Measurements from ENCODE around the gene MTX2. TPM values are rescaled to one million over a fixed set of nuclear protein-coding genes. Genes with fewer than 3 reads are reported as not detected.
"Not testable (repeated sequence)": the region's sequence is repeated elsewhere in the genome, so short reads cannot be mapped to it uniquely, and the experiment has no call there.

The MTX2 gene
- total RNA-seq, 1 donor from 2014 or later = 39.3 TPM

GRCh38 chr2:176292608-176293007, 23.4 kb downstream of the MTX2 start:
- H3K27ac ChIP-seq = no peak overlapping the region
- no peaks in the 10 kb centered on the region for H3K9me3 ChIP-seq
- H3K27me3 ChIP-seq = no peaks in the 10 kb centered on the region
- no peaks in the 10 kb centered on the region for H3K4me1 ChIP-seq
- no peak for DNase-seq (ENCODE audit: extremely low spot score in 2 of 2)
- H3K4me3 ChIP-seq = no peak overlapping the region
- no peak for TF ChIP-seq POLR2AphosphoS5 (IDR thresholded peaks at IDR 0.05; ENCODE audit: insufficient read depth in 1 of 2, low read depth in 1 of 2)
- no peak for TF ChIP-seq CTCF (IDR thresholded peaks at IDR 0.05)
- TF ChIP-seq POLR2A (IDR thresholded peaks at IDR 0.05) = no peak
- intact Hi-C loops (cut with DNase I) = no loop called here
- H3K36me3 ChIP-seq = no peaks in the 10 kb centered on the region

GRCh38 chr2:176293334-176293733, 24.1 kb downstream of the MTX2 start:
- no peak overlapping the region for H3K4me3 ChIP-seq
- H3K27ac ChIP-seq = no peak overlapping the region
- no peaks in the 10 kb centered on the region for H3K4me1 ChIP-seq
- no peak for TF ChIP-seq POLR2A (IDR thresholded peaks at IDR 0.05)
- no peak for TF ChIP-seq POLR2AphosphoS5 (IDR thresholded peaks at IDR 0.05; ENCODE audit: insufficient read depth in 1 of 2, low read depth in 1 of 2)
- no peak for TF ChIP-seq CTCF (IDR thresholded peaks at IDR 0.05)
- intact Hi-C loops (cut with DNase I) = no loop called here
- DNase-seq (ENCODE audit: extremely low spot score in 2 of 2) = no peak
- H3K9me3 ChIP-seq = no peaks in the 10 kb centered on the region
- H3K27me3 ChIP-seq = no peaks in the 10 kb centered on the region
- H3K36me3 ChIP-seq = no peaks in the 10 kb centered on the region

- Histone ChIP-seq H3K9me3 (no peaks in the 10 kb centered on the region), H3K27me3 (no peaks in the 10 kb centered on the region), H3K27ac (no peak overlapping the region), H3K4me1 (no peaks in the 10 kb centered on the region), H3K36me3 (no peaks in the 10 kb centered on the region), H3K4me3 (no peak overlapping the region)
- no peak for DNase-seq (ENCODE audit: extremely low spot score in 2 of 2)
- TF ChIP-seq POLR2AphosphoS5 (IDR thresholded peaks at IDR 0.05; ENCODE audit: insufficient read depth in 1 of 2, low read depth in 1 of 2) = no peak
- no peak for TF ChIP-seq POLR2A (IDR thresholded peaks at IDR 0.05)
- TF ChIP-seq CTCF (IDR thresholded peaks at IDR 0.05) = no peak
- intact Hi-C loops (cut with DNase I) = no loop called here
Measured at GRCh38 chr2:176297067-176297466, 27.8 kb downstream of the MTX2 start.

GRCh38 chr2:176297737-176298136, 28.5 kb downstream of the MTX2 start:
- Histone ChIP-seq H3K4me1 (no peaks in the 10 kb centered on the region), H3K27me3 (no peaks in the 10 kb centered on the region), H3K9me3 (no peaks in the 10 kb centered on the region), H3K27ac (no peak overlapping the region), H3K4me3 (no peak overlapping the region), H3K36me3 (no peaks in the 10 kb centered on the region)
- DNase-seq (ENCODE audit: extremely low spot score in 2 of 2) = no peak
- no peak for TF ChIP-seq CTCF (IDR thresholded peaks at IDR 0.05)
- no peak for TF ChIP-seq POLR2A (IDR thresholded peaks at IDR 0.05)
- no peak for TF ChIP-seq POLR2AphosphoS5 (IDR thresholded peaks at IDR 0.05; ENCODE audit: insufficient read depth in 1 of 2, low read depth in 1 of 2)
- intact Hi-C loops (cut with DNase I) = no loop called here

- intact Hi-C loops (cut with DNase I); H3K9me3 ChIP-seq; H3K4me3 ChIP-seq; H3K36me3 ChIP-seq; DNase-seq (ENCODE audit: extremely low spot score in 2 of 2); H3K27me3 ChIP-seq; H3K4me1 ChIP-seq; H3K27ac ChIP-seq: not testable (repeated sequence)
Measured at GRCh38 chr2:176306020-176306419, 36.8 kb downstream of the MTX2 start.

GRCh38 chr2:176317199-176317598, 48.0 kb downstream of the MTX2 start:
- H3K4me3 ChIP-seq = no peak overlapping the region
- intact Hi-C loops (cut with DNase I) = no loop called here
- H3K4me1 ChIP-seq = no peaks in the 10 kb centered on the region
- no peak for DNase-seq (ENCODE audit: extremely low spot score in 2 of 2)
- no peak overlapping the region for H3K27ac ChIP-seq
- TF ChIP-seq POLR2AphosphoS5 (IDR thresholded peaks at IDR 0.05; ENCODE audit: insufficient read depth in 1 of 2, low read depth in 1 of 2) = no peak
- TF ChIP-seq POLR2A (IDR thresholded peaks at IDR 0.05) = no peak
- no peaks in the 10 kb centered on the region for H3K36me3 ChIP-seq
- H3K27me3 ChIP-seq = no peaks in the 10 kb centered on the region
- no peaks in the 10 kb centered on the region for H3K9me3 ChIP-seq

All from vagina (tissue), 2 donors.